Measurements from ENCODE around the gene NEMP1. TPM values are rescaled to one million over a fixed set of nuclear protein-coding genes. Genes with fewer than 3 reads are reported as not detected.
"Not testable (repeated sequence)": the region's sequence is repeated elsewhere in the genome, so short reads cannot be mapped to it uniquely, and the experiment has no call there.

NEMP1 gene
- total RNA-seq, 1 experiment from 2014 or later, result 36.6 TPM

DNA sequence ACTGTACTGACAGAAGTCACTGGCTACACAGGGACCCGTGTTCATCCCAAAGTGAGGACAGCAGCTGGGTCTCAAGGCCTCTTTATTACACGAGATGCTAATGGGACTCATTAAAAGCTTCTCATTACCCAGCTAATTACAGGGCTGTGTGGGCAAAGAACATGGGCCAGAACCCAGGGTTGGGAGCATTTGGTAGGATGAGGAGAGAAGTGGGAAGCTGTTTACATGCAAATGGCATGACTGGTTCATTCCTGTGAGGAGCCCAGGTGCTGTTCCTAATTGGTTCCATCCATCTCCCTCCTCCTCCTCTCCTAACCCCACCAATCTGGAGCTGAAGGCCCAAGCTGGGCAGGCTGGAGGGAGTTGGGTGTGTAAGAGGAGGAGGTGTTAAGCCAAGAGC is 53.4 kb downstream of the NEMP1 start:
- H3K4me1 ChIP-seq (replicated peaks; ENCODE audit: insufficient read depth), result no peaks in the 10 kb centered on the region
- ChIA-PET CTCF (interaction anchor here (0.6 kb wide), 1 partner anchor 49 kb away, joined by 6 read pairs; no protein-coding TSS in a partner anchor), POLR2A (ENCODE audit: unreplicated experiment) (no interaction called here)
- BruUV-seq (replicated peaks), result no TSS peak
- H3K4me2 ChIP-seq, result no peak overlapping the region
- no peaks in the 10 kb centered on the region for H3F3A ChIP-seq (ENCODE audit: insufficient read depth, low read depth)
- H3K4me3 ChIP-seq, result no peak overlapping the region
- peaks cover 39% of the 10 kb centered on the region for H3K27me3 ChIP-seq (ENCODE audit: insufficient read depth, low read depth)
- H3K9me3 ChIP-seq (ENCODE audit: insufficient read depth, low read depth), result no peaks in the 10 kb centered on the region
- intact Hi-C loops (cut with micrococcal nuclease; ENCODE audit: unreplicated experiment), result no loop called here
- H3K79me2 ChIP-seq (ENCODE audit: low read depth), result no peaks in the 10 kb centered on the region
- H3K36me3 ChIP-seq (ENCODE audit: low read depth), result no peaks in the 10 kb centered on the region
- no peak for DNase-seq
- TF ChIP-seq EZH2 (IDR thresholded peaks at IDR 0.05; ENCODE audit: low read depth), result no peak
- TF ChIP-seq, protein P1, sequence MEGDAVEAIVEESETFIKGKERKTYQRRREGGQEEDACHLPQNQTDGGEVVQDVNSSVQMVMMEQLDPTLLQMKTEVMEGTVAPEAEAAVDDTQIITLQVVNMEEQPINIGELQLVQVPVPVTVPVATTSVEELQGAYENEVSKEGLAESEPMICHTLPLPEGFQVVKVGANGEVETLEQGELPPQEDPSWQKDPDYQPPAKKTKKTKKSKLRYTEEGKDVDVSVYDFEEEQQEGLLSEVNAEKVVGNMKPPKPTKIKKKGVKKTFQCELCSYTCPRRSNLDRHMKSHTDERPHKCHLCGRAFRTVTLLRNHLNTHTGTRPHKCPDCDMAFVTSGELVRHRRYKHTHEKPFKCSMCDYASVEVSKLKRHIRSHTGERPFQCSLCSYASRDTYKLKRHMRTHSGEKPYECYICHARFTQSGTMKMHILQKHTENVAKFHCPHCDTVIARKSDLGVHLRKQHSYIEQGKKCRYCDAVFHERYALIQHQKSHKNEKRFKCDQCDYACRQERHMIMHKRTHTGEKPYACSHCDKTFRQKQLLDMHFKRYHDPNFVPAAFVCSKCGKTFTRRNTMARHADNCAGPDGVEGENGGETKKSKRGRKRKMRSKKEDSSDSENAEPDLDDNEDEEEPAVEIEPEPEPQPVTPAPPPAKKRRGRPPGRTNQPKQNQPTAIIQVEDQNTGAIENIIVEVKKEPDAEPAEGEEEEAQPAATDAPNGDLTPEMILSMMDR (conservative IDR thresholded peaks at IDR 0.05), result no peak
- H4K20me1 ChIP-seq (ENCODE audit: insufficient read depth), result no peaks in the 10 kb centered on the region
- H3K9me2 ChIP-seq (ENCODE audit: insufficient read depth), result no peaks in the 10 kb centered on the region
- H2AFZ ChIP-seq, result no peak overlapping the region
- H3K27ac ChIP-seq, result no peak overlapping the region

DNA sequence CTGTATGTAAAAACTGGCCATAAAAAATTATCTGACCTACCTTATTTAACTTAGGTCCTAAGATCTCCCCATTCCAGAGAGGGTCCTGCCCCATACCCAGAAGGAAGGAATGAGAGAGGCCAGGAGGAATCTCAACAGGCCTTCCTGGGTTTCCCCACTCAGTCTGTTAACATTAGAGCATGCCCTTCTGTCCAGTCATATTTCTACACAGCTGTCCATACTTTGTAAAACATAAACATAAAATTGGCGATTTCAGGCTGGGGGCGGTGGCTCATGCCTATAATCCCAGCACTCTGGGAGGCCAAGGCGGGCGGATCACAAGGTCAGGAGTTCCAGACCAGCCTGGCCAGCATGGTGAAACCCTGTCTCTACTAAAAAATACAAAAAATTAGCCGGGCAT is 56.3 kb downstream of the NEMP1 start:
- H3K9me3 ChIP-seq (ENCODE audit: insufficient read depth, low read depth); BruUV-seq (replicated peaks); H3K27ac ChIP-seq; intact Hi-C loops (cut with micrococcal nuclease; ENCODE audit: unreplicated experiment); H3F3A ChIP-seq (ENCODE audit: insufficient read depth, low read depth); H3K79me2 ChIP-seq (ENCODE audit: low read depth); H4K20me1 ChIP-seq (ENCODE audit: insufficient read depth); H3K9me2 ChIP-seq (ENCODE audit: insufficient read depth); H2AFZ ChIP-seq; H3K36me3 ChIP-seq (ENCODE audit: low read depth); H3K4me2 ChIP-seq; CTCF ChIA-PET; DNase-seq; H3K4me3 ChIP-seq; POLR2A ChIA-PET (ENCODE audit: unreplicated experiment): not testable (repeated sequence)
- Histone ChIP-seq H3K27me3 (ENCODE audit: insufficient read depth, low read depth) (peaks cover 16% of the 10 kb centered on the region), H3K4me1 (replicated peaks; ENCODE audit: insufficient read depth) (peaks cover 10% of the 10 kb centered on the region)

DNA sequence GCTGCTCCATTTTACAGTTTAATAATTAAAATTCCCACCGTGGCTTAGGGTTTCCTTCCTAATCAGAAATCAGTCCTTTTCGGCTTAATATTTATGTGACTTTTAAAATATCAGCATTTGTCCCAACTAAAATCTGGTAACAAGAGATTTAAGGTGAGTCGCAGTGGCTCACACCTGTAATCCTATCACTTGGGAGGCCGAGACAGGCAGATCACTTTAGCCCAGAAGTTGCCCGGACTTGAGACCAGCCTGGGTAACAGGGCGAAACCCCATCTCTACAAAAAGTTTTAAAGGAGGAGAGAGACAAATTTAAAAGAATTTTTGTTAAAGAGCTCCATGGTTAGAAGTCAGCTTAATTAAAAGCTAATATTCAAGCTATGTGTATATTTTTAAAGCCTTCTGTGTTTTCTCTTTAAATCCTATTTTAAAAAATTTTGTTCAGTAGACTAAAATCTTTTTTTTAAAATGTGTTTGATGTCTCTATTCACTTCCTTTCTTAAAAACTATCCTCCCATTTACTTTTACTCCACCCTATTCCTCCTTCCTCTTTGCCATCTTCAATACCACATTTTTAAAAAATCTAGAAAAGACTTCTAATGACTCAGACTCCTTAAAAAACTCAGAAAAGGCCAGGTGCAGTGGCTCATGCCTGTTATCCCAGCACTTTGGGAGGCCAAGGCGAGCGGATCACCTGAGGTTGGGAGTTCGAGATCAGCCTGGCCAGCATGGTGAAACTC is 58.4 kb downstream of the NEMP1 start:
- BruUV-seq (replicated peaks), result no TSS peak
- intact Hi-C loops (cut with micrococcal nuclease; ENCODE audit: unreplicated experiment), result no loop called here
- ChIA-PET POLR2A (ENCODE audit: unreplicated experiment) (interaction anchor here (0.7 kb wide), 1 partner anchor 80 kb away, joined by 3 read pairs; no protein-coding TSS in a partner anchor), CTCF (interaction anchor here (0.6 kb wide), 1 partner anchor 386 kb away, joined by 6 read pairs; no protein-coding TSS in a partner anchor)
- no peak for DNase-seq
- no peaks in the 10 kb centered on the region for H4K20me1 ChIP-seq (ENCODE audit: insufficient read depth)
- H3K9me2 ChIP-seq (ENCODE audit: insufficient read depth), result no peaks in the 10 kb centered on the region
- H2AFZ ChIP-seq, result no peak overlapping the region
- H3K4me1 ChIP-seq (replicated peaks; ENCODE audit: insufficient read depth), result peaks cover 10% of the 10 kb centered on the region
- H3F3A ChIP-seq (ENCODE audit: insufficient read depth, low read depth), result no peaks in the 10 kb centered on the region
- TF ChIP-seq EZH2 (IDR thresholded peaks at IDR 0.05; ENCODE audit: low read depth), result no peak
- TF ChIP-seq, protein P1 (conservative IDR thresholded peaks at IDR 0.05), result no peak
- no peaks in the 10 kb centered on the region for H3K9me3 ChIP-seq (ENCODE audit: insufficient read depth, low read depth)
- no peak overlapping the region for H3K4me2 ChIP-seq
- peaks cover 13% of the 10 kb centered on the region for H3K27me3 ChIP-seq (ENCODE audit: insufficient read depth, low read depth)
- no peak overlapping the region for H3K27ac ChIP-seq
- no peak overlapping the region for H3K4me3 ChIP-seq
- no peaks in the 10 kb centered on the region for H3K36me3 ChIP-seq (ENCODE audit: low read depth)
- H3K79me2 ChIP-seq (ENCODE audit: low read depth), result no peaks in the 10 kb centered on the region

All from PC-9 (cell line).